ENCODE results near the gene B9D1. TPM values are rescaled to one million over a fixed set of nuclear protein-coding genes. Genes with fewer than 3 reads are reported as not detected.
A peak's percentile ranks its signal among the peaks of the same experiment; 100 is the strongest.

B9D1 gene
- total and polyA plus RNA-seq, 2 experiments from 2014 or later: 29.6 to 30.8 TPM

- no peaks in the 10 kb centered on the region for H3K27me3 ChIP-seq
- WGBS (ENCODE audit: low lambda C conversion rate, missing lambda C conversion rate): 36% methylated on average over 20 of the region's 20 CpGs
- peak overlapping the region; percentile 90 for H3K27ac ChIP-seq
- no peaks in the 10 kb centered on the region for H4K20me1 ChIP-seq (ENCODE audit: insufficient read depth, poor library complexity, severe bottlenecking)
- H3K79me2 ChIP-seq: peaks cover 16% of the 10 kb centered on the region
- H3K4me3 ChIP-seq: peak overlapping the region; percentile 21
- DNase-seq (ENCODE audit: low spot score): peak; percentile 83
- no peak for TF ChIP-seq EZH2phosphoT487 (IDR thresholded peaks at IDR 0.05; ENCODE audit: low read depth, severe bottlenecking, unreplicated experiment)
- TF ChIP-seq CTCF (IDR thresholded peaks at IDR 0.05; ENCODE audit: poor library complexity): no peak
- no peak for TF ChIP-seq EZH2 (IDR thresholded peaks at IDR 0.05; ENCODE audit: borderline replicate concordance)
- peaks cover 66% of the 10 kb centered on the region for H3K4me1 ChIP-seq (ENCODE audit: insufficient read depth)
- H3K9me3 ChIP-seq (ENCODE audit: low read depth): no peaks in the 10 kb centered on the region
- no peak overlapping the region for H2AFZ ChIP-seq
- no peaks in the 10 kb centered on the region for H3K9me2 ChIP-seq (replicated peaks; ENCODE audit: insufficient read depth)
- H3K4me2 ChIP-seq: peak overlapping the region; percentile 77
- no peaks in the 10 kb centered on the region for H3K36me3 ChIP-seq (replicated peaks; ENCODE audit: insufficient read depth, low read depth)
Observed at GRCh38 chr17:19386051-19386929, 23.8 kb upstream of the B9D1 start.

GRCh38 chr17:19385521-19385983 is 23.0 kb upstream of the B9D1 start:
- Histone ChIP-seq H3K9me3 (ENCODE audit: low read depth) (no peaks in the 10 kb centered on the region), H4K20me1 (ENCODE audit: insufficient read depth, poor library complexity, severe bottlenecking) (no peaks in the 10 kb centered on the region), H3K9me2 (replicated peaks; ENCODE audit: insufficient read depth) (no peaks in the 10 kb centered on the region), H2AFZ (no peak overlapping the region), H3K79me2 (peaks cover 22% of the 10 kb centered on the region), H3K4me3 (peak overlapping the region; percentile 6), H3K36me3 (replicated peaks; ENCODE audit: insufficient read depth, low read depth) (no peaks in the 10 kb centered on the region), H3K27ac (peak overlapping the region; percentile 90), H3K27me3 (no peaks in the 10 kb centered on the region), H3K4me1 (ENCODE audit: insufficient read depth) (peaks cover 65% of the 10 kb centered on the region), H3K4me2 (peak overlapping the region; percentile 77)
- TF ChIP-seq CTCF (IDR thresholded peaks at IDR 0.05; ENCODE audit: poor library complexity): no peak
- TF ChIP-seq EZH2phosphoT487 (IDR thresholded peaks at IDR 0.05; ENCODE audit: low read depth, severe bottlenecking, unreplicated experiment): no peak
- TF ChIP-seq EZH2 (IDR thresholded peaks at IDR 0.05; ENCODE audit: borderline replicate concordance): no peak
- no peak for DNase-seq (ENCODE audit: low spot score)
- WGBS (ENCODE audit: low lambda C conversion rate, missing lambda C conversion rate): 72% methylated on average over 9 of the region's 9 CpGs

GRCh38 chr17:19384723-19385391 is 22.3 kb upstream of the B9D1 start:
- H4K20me1 ChIP-seq (ENCODE audit: insufficient read depth, poor library complexity, severe bottlenecking): no peaks in the 10 kb centered on the region
- no peak overlapping the region for H2AFZ ChIP-seq
- no peaks in the 10 kb centered on the region for H3K9me3 ChIP-seq (ENCODE audit: low read depth)
- peak overlapping the region; percentile 77 for H3K4me2 ChIP-seq
- peak overlapping the region; percentile 90 for H3K27ac ChIP-seq
- no peaks in the 10 kb centered on the region for H3K9me2 ChIP-seq (replicated peaks; ENCODE audit: insufficient read depth)
- no peak for TF ChIP-seq EZH2phosphoT487 (IDR thresholded peaks at IDR 0.05; ENCODE audit: low read depth, severe bottlenecking, unreplicated experiment)
- no peak for TF ChIP-seq CTCF (IDR thresholded peaks at IDR 0.05; ENCODE audit: poor library complexity)
- no peak for TF ChIP-seq EZH2 (IDR thresholded peaks at IDR 0.05; ENCODE audit: borderline replicate concordance)
- H3K4me3 ChIP-seq: peak overlapping the region; percentile 6
- no peaks in the 10 kb centered on the region for H3K36me3 ChIP-seq (replicated peaks; ENCODE audit: insufficient read depth, low read depth)
- peaks cover 58% of the 10 kb centered on the region for H3K4me1 ChIP-seq (ENCODE audit: insufficient read depth)
- no peaks in the 10 kb centered on the region for H3K27me3 ChIP-seq
- peak; percentile 88 for DNase-seq (ENCODE audit: low spot score)
- 58% methylated on average over 16 of the region's 16 CpGs for WGBS (ENCODE audit: low lambda C conversion rate, missing lambda C conversion rate)
- H3K79me2 ChIP-seq: peaks cover 29% of the 10 kb centered on the region
